ENCODE results near the gene PCSK6.

The PCSK6 gene

DNA sequence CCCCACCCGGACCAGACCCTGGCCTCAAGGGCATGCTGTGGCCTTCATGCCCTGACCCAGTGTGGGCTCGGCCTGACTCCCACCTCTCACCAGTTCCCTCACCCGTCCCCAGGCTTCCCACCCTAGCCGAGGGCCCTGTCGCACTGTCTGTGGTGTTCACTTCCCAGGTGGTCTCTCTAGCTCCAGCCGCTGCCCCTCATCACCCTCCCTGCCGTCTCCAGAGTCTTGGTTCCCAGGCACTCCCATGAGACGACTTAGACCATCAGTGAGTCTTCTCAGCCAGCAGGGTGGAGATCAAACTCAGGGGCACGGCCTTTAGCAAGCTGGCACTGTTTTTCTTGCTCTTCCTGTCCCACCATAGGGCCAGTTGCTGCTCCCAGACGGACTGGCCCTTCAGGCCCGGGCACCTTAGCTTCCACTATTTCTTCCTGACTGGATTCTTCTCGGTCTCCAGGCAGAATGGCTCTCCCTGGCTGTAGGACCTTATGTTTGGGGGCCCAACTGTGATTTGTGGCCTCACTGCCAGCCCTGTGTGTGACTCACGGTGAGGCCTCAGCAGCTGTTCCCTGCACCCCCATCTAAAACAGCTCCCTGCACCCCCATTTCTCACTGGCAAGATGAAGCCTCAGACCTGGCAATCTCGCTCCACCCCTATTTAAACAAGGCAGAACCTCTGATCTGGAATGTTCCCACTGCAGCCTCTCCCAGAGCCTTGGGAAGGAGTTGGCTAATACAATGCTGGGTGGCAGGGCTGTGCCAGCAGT lies 9.4 kb upstream of the PCSK6 start:
- no peak for DNase-seq

DNA sequence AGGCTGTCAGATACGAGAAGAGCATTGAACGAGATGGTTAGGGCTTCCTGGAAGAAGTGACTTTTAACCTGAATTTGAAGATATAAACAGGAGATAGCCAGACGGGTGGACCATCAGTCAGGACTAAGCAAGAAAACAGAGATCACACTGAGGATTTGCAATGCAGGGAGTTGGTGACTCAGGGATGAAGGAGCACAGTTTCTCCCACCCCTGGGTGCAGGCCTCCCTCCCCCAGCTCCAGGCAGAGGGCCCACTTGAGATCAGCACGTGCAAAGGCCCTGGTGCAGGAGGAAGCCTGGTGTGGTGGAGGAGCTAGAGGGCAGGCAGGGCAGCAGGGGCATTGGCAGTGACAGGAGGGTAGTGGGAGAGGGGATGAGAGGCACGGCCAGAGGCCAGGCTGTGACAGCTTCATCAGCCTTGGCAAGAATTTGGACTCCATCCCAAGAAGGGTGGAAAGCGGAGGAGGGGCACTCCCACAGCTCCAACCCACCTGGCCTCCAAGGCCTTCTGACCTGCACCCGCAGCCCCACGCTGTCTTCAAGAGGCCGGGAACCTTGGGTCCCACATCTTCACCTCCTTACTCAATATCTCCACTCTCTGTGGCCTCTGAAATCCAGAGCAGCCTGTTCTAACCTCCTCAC lies 8.7 kb upstream of the PCSK6 start:
- DNase-seq: no peak

DNA sequence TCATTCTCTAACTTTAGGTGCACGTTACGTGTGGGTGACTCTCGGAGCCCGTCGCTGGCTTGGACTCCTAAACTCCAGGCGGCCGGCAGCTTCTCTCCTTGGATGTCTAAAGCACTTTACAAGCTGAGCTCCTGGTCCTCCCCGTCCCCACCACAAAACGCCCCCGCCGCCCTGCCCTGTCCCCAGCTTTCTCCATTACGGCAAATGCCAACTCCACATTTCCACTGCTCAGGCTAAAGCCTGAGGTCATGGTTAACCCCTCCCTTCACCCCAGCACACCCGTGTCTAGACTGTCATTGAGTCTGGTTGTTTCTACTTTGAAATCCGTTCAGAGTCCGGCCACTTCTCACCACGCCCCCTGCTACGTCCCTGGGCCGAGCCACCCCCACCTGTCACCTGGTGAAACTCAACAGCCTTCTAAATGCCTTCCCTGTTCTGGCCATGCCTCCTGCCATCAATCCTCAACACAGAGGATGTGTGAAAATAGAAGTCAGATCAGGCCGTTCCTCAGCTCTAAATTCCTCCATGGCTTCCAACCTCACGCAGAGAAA lies 8.1 kb upstream of the PCSK6 start:
- DNase-seq: no peak

DNA sequence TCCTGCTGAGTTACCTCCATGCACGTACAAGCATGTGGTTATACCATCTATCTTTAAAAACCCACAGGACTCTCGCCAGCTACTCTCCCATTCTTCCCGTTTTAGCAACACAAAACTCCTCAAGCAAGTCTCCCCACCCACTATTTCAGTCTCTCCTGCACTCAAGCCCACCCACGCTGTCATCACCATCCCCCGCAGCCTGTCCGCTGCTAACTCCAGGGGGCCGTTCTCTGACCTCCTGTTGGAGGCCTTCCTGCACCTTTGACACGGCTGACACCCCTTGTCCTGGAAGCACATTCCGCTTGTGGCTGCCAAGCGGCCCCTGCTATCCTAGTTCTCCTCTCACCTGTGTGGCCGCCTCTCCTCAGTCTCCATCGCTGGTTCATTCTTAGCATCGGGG lies 7.5 kb upstream of the PCSK6 start:
- DNase-seq: no peak

DNA sequence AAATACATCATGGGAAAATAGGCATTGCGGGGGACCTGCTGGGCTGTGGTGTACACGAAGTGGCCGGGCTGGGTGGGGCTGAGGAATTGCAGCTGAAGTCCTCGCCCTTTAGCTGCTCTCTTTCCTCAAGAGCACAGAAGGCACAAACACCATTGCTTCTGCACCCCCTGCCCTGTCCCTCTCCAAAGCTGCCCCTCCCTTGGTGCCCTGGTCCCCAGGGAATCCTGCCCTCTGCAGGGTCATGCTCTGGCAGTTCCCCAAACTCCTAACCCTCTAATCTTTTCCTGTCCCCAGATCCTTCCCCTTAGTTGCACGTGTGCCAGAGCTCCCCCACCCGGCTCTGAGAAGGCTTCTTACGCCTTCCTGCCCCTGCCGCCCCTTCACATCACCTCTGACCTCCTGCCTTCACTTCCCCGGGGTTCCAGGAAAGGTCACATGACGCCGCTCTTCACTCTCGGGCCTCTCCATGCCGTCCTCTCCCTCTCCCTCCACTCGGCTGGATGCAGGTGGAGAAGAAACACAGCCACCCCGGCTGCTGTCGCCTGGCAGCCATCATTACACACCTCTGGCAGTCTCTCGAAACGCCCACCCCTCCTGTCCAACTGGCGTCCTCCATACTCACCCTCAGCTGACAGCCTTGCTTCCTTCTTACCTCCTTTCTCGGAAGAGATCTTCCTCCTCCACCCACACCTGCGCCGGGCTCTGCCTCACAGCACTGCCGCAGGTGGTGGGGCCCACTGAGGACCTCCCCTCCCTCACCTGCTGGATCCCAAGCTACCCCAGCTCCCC lies 6.9 kb upstream of the PCSK6 start:
- DNase-seq: no peak

DNA sequence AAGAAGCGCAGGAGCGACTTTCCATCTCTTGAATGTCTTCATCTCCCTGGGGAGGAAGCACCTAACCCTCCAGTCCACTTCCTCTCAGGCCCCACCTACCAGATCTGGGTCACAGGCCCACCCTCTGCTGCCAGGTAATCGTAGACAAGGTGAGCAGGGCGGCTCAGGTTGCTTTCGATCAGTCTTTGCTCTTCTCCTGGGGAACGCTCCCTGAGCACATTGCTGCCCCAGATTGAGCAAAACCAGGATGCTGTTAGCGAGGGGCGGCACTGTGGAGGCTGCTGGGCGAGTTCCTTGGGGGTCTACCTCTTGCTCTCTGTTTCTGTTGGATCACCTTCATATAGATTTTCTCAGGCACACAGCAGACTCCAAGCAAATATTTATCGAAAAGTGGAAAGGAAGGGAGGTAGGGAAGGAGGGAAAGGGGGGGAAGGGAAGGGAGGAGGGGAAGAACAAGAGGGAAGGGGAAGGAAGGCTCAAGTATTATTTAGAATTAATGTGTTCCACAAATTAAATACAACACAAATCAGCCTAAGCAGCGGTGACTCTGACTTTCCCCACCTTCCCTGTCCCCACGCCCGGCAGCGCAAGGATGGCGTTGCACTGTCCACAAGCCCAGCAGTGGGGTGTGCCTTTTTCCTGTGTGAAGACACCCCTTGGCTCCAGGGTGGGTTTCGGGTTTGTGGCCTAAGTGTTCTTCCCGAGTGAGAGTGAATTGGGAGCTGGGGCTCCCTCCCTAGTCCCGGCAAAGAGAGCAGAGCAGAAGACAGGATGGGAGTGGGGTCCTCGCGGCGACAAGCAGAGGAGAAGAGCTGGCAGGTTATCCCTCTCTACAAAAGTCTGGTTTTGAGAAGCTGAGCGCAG lies 6.1 kb upstream of the PCSK6 start:
- no peak for DNase-seq

DNA sequence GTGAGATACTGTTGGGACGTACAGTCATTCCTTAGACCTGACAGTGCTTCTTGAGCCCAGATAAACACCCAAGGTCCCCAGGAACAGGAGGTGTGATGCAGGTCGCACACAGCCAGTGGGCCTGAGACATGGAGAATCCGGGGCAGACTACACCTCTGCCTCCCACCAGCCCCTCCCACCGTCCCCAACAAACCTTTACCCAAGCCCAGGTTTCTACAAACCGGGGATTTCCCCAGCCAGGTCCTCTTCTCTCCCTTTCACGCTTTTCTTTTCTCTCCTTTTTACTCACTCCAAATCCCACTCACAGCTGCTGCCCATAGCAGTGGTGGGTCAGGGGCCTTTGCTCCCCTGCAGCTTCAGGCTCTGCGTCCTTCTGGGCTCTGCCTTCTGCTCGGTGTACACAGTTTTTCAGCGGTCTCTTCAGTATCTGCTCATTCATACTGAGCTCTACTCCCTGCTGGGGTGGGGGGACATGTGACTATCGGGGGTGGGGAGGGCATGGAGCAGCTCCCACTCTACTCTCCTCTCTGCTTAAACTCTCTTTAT lies 4.8 kb upstream of the PCSK6 start:
- DNase-seq: no peak

DNA sequence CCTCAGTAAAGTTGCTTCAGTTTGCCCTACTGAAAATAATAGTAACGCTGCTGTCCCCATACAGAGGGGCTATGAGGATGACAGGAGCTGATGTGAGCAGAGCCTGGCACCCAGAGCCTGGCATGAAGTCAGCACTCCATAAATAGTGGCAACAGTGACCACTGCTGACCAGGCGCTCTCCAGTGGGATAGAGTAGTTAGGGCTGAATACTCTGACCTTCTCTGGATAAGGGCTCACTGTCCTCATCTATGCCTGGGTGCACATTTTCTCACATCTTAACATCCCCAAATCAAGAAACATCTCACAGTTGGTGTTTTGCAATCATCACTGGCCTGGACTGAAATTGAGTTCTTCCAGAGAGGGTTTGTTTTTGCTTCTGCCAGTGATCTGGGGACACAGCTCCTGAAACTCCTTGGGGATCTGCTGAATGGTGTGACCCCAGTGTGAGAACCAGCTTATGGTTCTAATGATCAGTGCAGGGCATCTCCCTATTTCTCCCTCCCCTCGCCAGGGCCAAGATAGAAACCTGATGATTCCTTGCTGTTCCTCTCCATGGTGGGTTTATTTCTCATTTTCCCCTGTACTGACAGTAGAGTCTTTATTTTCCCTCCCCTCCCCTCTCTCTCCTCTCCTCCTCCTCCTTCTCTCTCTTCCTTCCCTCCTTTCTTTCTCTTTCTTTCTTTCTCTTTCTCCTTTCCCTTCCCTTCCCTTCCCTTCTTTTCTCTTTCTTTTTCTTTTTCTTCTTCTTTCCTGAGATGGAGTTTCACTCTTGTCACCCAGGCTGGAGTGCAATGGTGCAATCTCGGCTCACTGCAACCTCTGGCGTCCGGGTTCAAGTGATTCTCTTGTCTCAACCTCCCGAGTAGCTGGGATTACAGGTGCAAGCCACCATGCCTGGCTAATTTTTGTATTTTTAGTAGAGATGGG lies 3.5 kb upstream of the PCSK6 start:
- no peak for DNase-seq

DNA sequence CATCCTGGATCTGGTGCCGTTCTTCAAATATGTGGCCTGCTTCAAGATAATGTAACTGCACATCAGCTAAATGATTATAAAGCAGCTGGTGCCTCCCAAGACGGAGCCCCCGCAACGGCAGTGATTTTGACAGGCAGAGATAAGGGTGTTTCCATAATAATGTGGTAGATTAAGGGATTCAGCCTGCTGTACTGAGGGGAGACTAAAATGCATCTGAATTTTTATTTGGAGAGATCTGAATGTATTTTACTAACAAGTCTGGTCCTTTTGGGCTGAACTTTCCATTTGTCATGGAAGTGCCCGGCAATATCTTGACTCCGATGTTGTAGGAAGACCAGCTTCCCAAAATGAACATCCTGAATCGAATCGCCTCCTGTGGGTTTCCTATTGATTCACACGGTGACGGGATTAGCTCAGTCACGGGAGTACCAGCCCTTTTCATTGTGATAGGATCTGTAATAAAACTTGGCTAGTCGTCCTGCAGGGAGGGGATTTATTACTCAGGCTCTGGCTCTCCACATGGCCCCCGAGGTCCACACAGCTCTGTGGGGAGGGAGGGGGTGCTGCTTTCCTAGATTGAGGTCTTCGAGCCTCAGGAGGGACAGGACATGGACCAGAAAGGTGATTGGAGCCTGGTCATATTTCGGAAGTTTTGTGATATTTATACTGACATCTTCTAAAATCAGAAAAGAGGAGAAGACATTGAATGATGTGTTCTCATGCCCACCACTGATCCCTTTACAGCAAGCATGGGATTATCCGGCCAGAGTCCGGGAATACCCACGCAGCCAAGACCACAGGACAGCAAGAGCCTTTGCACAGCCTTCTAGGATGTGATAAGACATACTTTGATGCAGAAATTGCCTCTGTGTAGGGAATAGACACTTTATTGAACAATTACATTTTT lies 2.5 kb upstream of the PCSK6 start:
- no peak for DNase-seq

DNA sequence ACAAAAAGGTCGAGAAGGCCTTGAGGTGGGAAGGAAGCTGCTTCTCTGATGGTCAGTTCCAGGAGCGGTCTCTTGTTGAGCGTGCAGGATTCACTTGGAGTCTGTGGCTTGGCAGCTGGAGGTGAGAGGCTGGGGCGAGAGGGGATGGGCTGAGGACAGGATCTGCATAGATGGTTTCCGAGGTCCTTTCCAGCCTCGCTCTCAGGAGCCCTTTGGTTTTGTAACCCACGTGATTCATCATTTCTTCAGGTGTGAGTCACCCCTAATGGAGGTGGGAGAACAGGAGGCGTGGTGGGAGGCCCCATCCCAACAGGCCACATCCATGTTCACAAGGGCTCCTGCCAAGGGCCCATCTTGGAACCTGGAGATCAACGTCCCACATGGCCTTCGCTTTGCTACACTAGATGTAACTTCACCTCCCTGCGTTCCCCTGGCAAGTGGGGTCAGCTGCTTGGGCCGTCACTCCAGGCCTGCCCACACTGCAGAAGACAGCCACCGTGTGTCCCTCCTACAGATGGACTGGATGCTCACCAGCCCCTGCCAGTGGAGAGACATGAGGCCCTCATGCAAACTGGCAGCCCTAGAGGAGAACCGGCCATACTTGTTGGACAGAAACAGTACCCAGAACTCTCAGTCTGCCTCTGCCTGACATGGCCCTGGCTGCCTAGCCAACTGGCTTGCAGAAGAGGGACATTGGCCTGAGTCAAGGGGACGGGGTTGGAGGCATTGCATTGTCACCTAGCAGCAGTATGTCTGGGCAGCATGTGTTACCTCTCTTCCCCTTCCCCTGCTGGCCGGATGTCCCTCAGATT lies 1.6 kb upstream of the PCSK6 start:
- no peak for DNase-seq

DNA sequence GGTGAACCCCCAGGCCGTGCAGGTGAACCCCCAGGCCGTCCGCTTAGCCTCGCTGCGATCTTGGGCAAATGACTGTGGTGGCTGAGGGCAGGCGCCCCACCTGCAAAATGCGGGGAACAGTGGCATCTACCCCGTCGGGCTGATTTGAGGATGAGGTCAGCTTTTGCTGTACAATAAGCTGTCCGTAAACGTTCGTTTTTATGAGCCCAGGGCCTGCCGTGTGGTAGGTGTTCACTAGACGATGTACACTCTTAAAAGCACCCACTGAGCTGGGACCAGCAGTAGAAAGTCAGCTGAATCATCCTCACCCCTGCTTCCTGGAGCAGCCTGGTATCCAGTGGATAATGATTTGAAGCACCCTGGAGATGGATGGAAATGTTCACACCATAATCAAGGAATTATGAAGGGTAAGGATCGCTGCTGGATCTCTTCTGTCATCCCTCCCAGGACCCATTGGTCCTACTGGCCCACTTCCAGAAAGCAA lies 943 bp upstream of the PCSK6 start:
- no peak for DNase-seq

DNA sequence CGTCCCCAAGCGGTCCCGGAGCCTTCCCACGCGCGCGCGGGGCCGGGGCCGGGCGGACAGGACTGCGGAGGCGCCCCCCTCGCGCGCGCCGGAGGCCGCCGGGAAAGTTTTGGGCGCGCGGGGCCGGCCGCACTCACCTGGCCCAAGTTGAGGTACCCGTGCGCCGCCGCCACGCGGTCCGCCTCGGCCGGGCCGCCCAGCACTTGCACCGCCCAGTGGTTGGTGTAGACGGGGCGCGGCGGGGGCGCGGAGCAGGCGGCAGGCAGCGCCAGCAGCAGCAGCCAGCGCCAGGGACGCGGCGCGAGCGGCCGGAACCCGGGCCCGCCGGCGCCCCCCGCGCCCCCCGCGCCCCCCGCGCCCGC lies 289 bp downstream of the PCSK6 start:
- DNase-seq: no peak

DNA sequence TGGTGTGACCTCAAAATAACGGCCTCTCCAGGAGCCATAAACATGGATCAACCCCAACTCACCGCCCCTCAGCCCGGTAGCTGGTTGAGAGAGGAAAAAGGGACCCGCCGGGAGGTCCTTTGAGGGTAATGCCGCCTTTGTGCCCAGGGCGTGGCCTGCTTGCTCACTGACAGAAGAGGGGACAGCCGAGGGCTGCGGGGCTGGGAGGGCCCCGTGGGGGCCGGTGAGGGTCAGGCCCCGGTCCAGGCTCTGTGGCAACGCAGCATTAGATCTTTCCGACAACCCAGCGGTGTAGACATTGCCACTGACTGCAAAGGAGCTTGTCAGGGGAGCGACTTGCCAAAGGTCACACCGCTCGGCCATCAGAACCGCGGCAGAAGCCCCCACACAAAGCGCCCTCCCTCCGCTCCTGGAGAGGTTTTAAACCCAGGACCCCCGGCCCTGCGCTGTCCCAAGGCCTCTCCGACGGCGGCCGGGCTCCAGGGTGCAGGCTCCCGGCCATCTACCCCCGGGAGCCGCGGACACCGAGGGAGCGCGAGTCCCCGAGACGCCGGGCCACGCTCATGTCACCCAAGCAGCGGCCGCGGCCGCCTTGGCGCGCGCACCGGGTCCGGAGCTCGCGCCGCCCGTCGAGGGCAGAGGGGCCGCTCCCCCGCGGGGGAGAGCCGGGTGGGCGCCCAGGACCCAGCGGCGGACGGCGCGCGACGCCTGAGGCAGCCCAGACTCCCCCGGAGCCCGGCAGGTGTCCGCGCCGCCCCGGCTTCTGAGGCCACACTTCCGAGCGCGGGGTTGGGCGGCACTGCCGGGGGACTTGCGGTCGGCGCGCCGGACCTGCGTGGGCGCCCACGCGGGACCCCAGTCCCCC lies 975 bp downstream of the PCSK6 start:
- DNase-seq: no peak

DNA sequence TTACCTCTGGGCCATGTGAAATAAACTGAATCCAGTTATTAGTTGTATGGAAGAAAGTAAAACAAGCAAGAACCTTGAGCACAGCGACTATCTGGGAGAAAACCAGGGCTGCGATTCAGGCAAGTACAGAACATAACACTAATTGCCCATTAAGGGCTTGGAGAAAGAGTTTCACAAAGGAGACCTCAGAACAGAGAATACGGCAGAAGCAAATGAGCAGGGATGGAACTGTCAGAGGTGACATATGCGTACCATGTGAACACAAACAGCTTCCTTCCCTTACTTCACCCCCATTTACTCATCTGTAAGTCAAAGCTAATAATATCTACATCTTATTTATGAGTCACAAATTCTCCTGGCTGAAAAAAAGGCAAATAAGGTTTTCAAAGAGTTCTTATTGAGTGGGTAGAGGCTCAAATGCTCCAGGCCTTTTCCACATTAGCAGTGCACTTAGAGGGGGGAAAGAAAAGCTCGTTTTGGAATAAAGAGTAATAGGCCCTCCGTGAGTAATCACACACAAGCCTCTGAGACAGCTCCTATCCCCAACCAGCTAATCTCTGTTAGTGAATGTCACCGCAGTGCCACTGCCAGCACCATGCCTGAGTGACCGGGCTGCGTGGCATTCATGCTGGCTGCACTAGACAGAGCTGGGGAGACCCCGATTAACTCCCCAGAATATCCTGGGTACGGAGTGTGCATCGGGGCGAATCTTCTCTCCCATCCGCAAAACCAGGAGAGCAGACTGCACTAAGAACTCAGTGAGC lies 2.6 kb downstream of the PCSK6 start:
- no peak for DNase-seq

DNA sequence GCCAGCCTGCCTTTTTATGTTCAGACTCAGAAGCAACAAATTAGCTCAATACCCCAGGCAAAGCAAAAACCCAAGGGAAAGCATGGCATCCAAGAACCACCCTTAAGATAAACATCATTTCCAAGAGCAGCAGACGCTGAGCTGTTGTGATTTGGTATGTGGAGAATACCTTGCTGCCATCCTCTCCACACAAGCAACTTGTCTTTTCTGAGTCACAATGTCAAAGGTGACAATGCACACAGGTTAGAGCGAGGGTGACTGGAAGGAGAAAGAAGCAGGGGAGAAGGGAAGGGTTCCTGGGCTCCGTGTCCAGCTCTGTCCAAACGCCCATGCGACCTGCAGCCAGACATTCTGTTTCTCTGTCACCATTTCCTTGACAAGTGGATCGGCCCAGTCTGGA lies 6.0 kb downstream of the PCSK6 start:
- no peak for DNase-seq

DNA sequence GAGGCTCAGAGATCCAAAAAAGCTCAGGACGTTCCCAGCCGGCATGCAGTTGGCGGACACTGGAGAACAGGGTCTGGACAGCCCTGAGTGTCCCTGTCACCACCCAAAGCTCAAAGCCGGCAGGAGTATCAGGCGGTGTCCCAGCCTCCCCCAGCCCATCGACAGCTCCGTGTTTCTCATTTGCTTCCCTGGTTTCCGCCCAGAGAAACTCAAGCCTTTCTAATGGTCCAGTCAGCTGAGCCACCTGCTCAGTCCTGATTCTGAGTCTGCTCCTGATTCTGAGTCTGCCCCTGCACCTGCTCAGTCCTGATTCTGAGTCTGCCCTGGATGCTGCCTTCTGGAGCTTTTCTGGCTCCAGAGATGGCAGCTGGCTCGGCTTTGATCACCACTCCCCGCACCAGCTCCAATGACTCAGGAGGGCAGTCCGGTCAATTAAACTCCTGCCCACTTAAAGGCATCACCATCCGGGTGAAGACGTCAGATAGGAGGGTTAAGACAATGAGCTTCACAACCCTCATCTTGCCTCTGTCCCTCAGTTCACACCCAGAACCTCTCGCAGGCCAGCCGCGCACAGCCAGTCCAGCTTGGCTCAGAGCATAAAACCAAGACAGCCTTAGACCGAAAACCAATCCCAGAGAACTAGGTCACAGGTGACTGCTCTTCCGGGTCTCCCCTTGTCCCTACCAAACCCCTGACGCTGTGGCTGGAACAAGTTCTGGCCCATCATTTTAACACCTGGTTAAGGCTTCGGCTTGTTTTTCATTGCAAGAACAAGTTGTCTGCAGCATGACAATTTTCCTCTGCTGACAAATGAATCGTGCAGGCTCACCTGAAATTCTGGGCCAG lies 6.8 kb downstream of the PCSK6 start:
- DNase-seq: no peak
